NOMO-1 (cell line): ENCODE measurements around the gene SPHK2.
A peak's percentile ranks its signal among the peaks of the same experiment; 100 is the strongest.
"Not testable (repeated sequence)": the region's sequence is repeated elsewhere in the genome, so short reads cannot be mapped to it uniquely, and the experiment has no call there.

Source experiments
- DNase-seq, 2 experiments: peaks; one replicate each; lab custom pipeline; 2025; ENCODE audit not compliant: unreplicated experiment in 2 of 2; lab: John Stamatoyannopoulos, UW

SPHK2 gene

DNA sequence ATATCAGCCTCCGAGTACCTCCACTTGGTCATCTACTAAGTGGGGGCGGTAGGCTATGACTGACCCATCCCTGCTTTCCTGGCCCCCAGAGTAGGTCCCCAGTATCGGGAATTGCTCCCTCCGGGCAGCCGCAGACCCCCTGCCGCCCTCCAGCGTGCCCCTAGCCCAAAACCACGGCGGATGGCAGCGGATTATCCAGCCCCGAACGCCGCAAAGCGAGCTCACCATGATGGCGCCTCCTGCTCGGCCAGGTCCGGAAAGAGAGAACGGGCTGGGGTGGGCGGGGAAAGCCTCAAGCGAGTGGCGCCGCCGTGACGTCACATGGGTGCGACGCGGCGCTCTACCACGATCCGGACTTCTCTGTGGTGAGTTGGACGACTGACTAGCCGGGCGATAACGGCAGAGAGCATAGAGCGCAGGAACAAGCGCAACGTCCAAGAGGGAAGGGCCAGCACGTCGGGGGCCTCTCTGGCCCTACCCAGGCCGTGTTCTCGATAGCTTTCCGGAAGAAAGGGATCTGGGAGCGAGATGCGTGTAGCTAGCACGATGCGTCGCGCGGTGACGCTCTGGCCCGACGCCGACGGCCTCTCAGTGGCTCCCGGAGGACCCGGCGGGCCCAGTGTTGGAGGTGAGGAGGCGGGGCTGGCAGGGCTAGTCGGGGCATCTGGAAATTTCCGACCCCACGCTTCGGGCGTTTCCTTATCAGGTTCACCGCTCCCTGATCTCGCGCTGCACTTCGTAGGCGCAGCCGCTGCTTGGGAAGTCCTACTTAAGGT, at the start of gene SPHK2, which contains the start of gene RPL18:
TSS of gene SPHK2 (plus strand) at position 591 of the 776 bp plus-strand sequence. CDS start 1,009 bp downstream, outside the sequence.
TSS of gene RPL18 (minus strand) at position 263 of the 776 bp plus-strand sequence. CDS start at position 228, 35 bp downstream.
- DNase-seq = peak; percentile 98 to 99

GRCh38 chr19:48569814-48570213, 49.5 kb upstream of the SPHK2 start:
- no peak for DNase-seq

DNA sequence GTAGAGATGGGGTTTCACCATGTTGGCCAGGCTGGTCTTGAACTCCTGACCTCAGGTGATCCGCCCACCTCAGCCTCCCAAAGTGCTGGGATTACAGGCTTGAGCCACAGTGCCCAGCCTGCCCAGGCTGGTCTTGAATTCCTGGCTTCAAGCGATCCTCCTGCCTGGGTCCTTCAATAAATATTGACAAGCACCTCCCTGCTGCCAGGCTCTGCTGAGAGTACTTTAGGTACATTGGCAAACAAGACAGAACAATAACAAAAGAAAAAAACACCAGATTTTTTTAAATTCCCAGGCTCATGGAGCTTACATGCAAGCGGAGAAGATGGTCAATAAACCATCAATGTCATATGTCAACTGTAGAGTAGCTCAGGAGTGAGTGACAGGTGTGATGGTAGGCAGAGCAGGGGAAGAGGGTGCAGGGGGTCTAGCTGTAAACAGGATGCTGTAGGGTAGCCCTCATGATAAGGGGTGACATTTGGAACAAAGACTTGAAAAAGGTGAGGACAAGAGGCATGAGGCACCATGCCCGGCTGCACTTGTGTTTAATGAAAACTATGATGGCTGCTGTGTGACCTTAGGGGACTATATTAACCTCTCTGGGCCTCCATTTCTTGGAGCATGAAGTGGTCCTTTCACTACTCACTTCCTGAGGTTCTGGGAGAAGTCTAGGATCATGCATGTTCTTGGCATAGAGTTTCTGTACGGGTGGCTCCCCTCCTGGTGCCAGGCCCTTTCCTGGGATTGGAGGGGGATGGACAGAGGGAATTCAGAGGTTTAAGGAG, 47.7 kb upstream of the SPHK2 start:
- DNase-seq = no peak

- no peak for DNase-seq
Observed at GRCh38 chr19:48573163-48573505, 46.2 kb upstream of the SPHK2 start.

GRCh38 chr19:48575931-48576622, 43.2 kb upstream of the SPHK2 start:
- DNase-seq = no peak

- not testable (repeated sequence) for DNase-seq
Observed at GRCh38 chr19:48577908-48578307, 41.4 kb upstream of the SPHK2 start.

DNA sequence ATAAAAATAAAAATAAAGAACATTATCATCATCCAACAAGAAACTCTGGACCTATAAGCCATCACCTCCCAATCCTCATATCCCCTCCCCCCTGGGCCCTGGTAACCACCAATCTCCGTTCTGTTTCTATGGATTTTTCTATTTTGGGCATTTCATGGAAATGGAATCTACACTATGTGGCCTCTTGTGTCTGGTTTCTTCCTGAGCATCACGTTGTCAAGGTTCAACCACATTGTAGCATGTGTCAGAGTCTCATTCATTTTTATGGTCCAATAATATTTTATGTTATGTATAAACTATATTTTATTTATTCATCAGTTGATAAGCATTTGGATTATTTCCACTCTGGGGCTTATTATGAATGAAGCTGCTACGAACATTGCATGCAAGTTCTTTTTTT, 40.4 kb upstream of the SPHK2 start:
- no peak for DNase-seq

GRCh38 chr19:48582168-48582567, 37.1 kb upstream of the SPHK2 start:
- no peak for DNase-seq

DNA sequence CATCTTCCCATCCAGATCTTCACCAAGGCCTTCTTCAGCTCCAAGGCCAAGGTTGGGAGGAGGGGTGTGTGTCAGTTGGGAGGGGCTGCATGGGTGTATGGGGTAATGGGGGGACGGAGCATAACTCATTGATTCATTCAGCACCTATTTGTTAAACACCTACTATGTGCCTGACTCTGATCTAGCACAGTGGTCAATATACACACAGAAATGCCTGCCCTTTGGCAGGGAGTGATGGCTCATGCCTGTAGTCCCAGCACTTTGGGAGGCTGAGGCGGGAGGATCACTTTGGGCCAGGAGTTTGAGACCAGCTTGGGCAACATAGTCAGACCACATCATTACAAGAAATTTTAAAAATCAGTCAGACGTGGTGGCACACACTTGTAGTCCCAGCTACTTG, 31.9 kb upstream of the SPHK2 start:
- DNase-seq = no peak

- DNase-seq = peak; percentile 82 to 84
Observed at GRCh38 chr19:48588670-48589401, 30.5 kb upstream of the SPHK2 start.

- no peak for DNase-seq
Observed at GRCh38 chr19:48591021-48591420, 28.3 kb upstream of the SPHK2 start.

DNA sequence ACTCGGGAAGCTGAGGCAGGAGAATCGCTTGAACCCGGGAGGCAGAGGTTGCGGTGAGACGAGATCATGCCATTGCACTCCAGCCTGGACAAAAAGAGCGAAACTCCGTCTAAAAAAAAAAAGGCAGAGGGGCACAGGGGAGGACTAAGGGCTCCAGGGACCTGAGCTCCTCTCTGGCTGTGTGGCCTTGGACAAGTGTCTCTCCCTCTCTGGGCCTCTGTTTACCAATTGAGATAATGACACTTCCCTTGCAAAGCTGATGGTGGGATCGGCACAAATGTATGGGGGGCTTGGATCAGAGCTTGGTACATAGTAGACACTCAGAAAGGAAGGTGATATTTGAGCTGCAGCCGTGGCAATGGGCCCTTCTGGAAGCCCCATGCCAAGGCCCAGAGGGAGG, 24.1 kb upstream of the SPHK2 start:
- DNase-seq = no peak

GRCh38 chr19:48595833-48596232, 23.5 kb upstream of the SPHK2 start:
- DNase-seq = no peak

GRCh38 chr19:48596237-48596636, 23.1 kb upstream of the SPHK2 start:
- DNase-seq = no peak

- DNase-seq = peak; percentile 20 to 58
Observed at GRCh38 chr19:48596679-48597465, 22.4 kb upstream of the SPHK2 start.

DNA sequence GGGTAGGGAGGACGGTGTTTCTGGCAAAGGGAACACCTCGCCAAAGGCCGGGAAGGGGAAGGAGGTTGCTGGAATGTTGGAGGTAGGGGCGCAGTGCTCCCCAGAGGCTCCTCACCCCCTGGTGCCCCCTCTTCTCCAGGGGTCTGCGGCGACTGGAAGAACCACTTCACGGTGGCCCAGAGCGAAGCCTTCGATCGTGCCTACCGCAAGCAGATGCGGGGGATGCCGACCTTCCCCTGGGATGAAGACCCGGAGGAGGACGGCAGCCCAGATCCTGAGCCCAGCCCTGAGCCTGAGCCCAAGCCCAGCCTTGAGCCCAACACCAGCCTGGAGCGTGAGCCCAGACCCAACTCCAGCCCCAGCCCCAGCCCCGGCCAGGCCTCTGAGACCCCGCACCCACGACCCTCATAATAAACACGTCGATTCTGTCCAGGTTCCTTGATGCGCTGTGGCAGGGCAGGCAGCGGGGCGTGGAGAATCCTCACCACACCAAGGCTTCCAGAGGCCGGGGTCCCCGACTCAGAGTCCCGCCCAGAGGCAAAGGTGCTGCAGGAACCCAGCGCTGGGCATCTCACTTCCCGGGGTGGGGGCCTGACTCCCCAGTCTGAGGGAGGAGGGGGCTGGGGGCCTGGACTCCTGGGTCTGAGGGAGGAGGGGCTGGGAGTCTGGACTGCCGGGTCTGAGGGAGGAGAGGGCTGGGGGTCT, 20.2 kb upstream of the SPHK2 start:
- DNase-seq = no peak

DNA sequence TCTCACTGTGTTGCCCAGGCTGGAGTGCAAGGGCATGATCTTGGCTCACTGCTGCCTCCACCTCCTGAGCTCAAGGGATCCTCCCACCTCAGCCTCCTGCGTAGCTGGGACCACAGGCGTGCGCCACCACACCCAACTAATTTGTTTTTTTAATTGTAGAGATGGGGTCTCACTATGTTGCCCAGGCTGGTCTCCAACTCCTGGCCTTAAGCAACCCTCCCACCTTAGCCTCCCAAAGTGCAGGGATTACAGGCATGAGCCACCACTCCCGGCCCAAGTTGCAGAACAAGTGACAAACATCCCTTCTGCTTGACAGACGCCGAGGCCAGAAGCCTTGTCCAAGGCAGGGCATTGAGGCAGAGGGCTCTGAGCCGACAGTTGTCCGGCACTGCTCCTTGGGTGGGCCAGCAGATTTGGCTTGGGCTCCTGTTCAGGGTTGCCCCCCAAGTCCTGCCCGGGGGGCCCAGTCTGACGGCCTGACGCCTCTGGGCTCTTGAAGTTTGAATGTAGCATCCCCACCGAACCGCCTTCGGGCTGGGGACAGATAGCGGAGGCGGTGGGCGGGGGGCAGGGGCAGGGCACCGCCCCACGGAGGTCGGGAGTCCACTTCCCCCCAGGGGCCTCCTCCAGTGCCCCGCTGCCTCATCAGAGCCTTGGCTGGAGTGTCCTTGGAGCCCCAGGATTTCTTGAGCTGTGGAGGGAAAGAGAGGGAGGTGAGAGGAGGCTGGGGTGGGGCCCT, 18.5 kb upstream of the SPHK2 start:
- DNase-seq = no peak

DNA sequence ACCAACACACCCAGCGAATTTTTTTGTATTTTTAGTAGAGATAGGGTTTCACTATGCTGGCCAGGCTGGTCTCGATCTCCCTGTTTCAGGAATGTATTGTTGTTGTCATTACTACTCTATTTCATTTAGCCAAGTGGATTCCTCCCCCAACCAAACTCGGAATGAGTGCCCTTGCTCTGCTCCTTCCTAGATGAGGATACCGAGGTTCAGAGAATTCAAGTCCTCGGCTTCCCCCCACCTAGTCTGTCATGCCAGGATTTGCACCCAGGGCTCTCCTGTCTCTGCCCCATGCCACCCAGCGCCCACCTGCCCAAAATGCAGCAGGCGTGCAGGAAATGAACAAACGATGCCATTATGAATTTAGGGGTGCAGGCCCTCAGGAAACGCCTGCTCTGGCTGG, 16.3 kb upstream of the SPHK2 start:
- DNase-seq = no peak

DNA sequence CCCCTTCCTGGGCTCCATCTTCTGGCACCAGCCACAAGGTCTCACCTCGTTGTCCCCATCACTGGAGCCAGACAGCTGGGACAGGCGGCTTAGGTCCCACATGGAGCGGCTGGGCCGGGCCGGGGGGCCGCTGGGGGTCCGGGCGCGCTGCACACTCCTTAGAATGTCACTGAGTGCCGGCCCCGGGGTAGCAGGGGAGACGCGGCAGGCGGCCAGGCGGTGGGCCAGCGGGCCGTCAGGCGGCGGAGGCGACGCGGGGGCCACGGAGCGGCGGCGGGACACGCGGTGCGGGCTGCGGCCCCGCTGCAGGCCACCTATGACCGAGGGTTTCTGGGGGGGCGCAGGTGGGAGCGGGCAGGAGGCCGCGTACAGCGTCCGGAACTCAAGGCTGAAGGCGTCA, 15.9 kb upstream of the SPHK2 start:
- DNase-seq = no peak
